Endothelial cell of umbilical vein (primary cell): ENCODE data around the gene JAG2. TPM values are rescaled to one million over a fixed set of nuclear protein-coding genes. Genes with fewer than 3 reads are reported as not detected.

Experiments used
- BruUV-seq: library from RNA; stranded (reverse); fragments of 400-500 nt; replicated peaks from 2 replicates; lab custom pipeline; 2021; lab: Mats Ljungman, UMichigan
- CTCF ChIA-PET: fragments of 300-600, 350-600 bp; sonication (Branson Sonifier 250); formaldehyde crosslinking; loops from one replicate; lab custom pipeline; 2021; ENCODE audit warnings: antibody characterized with exemption, inconsistent platforms; lab: Charles Lee
- POLR2A ChIA-PET: fragments of 300-600, 350-600 bp; sonication (Branson Sonifier 250); formaldehyde crosslinking; loops from one replicate; lab custom pipeline; 2021; ENCODE audit warnings: antibody characterized with exemption, inconsistent platforms; lab: Charles Lee
- DNase-seq: peaks from one replicate; pipeline ENCODE4 v3.0.0-alpha.2; 2011; ENCODE audit warnings: low read depth, low spot score
- FAIRE-seq: peaks from 2 replicates; lab custom pipeline; 2011; peaks lifted over from hg19 to GRCh38; lab: Jason Lieb, UNC
- H2AFZ ChIP-seq: 2 replicates; pipeline ENCODE4 v1.6.0; 2012; ENCODE audit warnings: low read depth, low read length, control low read depth, inconsistent platforms
- H3K27ac ChIP-seq: 2 replicates; pipeline ENCODE4 v1.5.1; 2011; ENCODE audit warnings: low read depth, mild to moderate bottlenecking, control low read depth, low read length, moderate library complexity; ENCODE audit not compliant: insufficient read depth
- H3K27me3 ChIP-seq, 2 experiments: 2 replicates each; pipeline versions ENCODE4 v1.6.0 to v1.6.1; 2011; ENCODE audit warnings: low read length in 2 of 2, mixed read lengths in 1 of 2; ENCODE audit not compliant: control insufficient read depth in 2 of 2, insufficient read depth in 2 of 2
- H3K36me3 ChIP-seq, 2 experiments: 2 replicates in 1 of 2; 3 replicates in 1 of 2; pipeline ENCODE4 v1.5.1; 2011; ENCODE audit warnings: low read length in 2 of 2, mild to moderate bottlenecking in 1 of 2, moderate library complexity in 1 of 2; ENCODE audit not compliant: control insufficient read depth in 2 of 2, insufficient read depth in 2 of 2; ENCODE audit errors: extremely low read depth in 1 of 2
- H3K4me1 ChIP-seq: 3 replicates; pipeline ENCODE4 v1.5.1; 2011; ENCODE audit warnings: mild to moderate bottlenecking, low read length; ENCODE audit not compliant: control insufficient read depth, insufficient read depth; ENCODE audit errors: extremely low read depth
- H3K4me2 ChIP-seq: 2 replicates; pipeline ENCODE4 v1.6.1; 2011; ENCODE audit warnings: low read length, control low read depth, mixed read lengths; ENCODE audit not compliant: insufficient read depth
- H3K4me3 ChIP-seq, 3 experiments: fragments of 200-600 bp in 1 of 3; sonication (generic), shearing (Covaris generic) in 1 of 3; replicated peaks in 1 of 3; 2 replicates each; pipeline ENCODE4 v1.5.1; 2011 to 2016; ENCODE audit warnings: control low read depth in 3 of 3, low read length in 3 of 3, mild to moderate bottlenecking in 2 of 3, inconsistent platforms in 1 of 3, low read depth in 1 of 3, moderate library complexity in 1 of 3; ENCODE audit not compliant: insufficient read depth in 1 of 3
- H3K79me2 ChIP-seq: 2 replicates; pipeline ENCODE4 v1.6.0; 2012; ENCODE audit warnings: low read length, inconsistent platforms; ENCODE audit not compliant: control insufficient read depth, insufficient read depth
- H3K9ac ChIP-seq: replicated peaks from 2 replicates; pipeline ENCODE3; 2011; ENCODE audit warnings: low read length, control low read depth; ENCODE audit not compliant: insufficient read depth; ENCODE audit errors: extremely low read depth
- H3K9me1 ChIP-seq: replicated peaks from 3 replicates; pipeline ENCODE4 v1.6.0; 2011; ENCODE audit warnings: mild to moderate bottlenecking, low read length; ENCODE audit not compliant: control insufficient read depth, insufficient read depth; ENCODE audit errors: extremely low read depth
- H3K9me3 ChIP-seq: replicated peaks from 2 replicates; pipeline ENCODE4 v1.5.1; 2012; ENCODE audit warnings: low read length, inconsistent platforms; ENCODE audit not compliant: control insufficient read depth, insufficient read depth
- H4K20me1 ChIP-seq: replicated peaks from 2 replicates; pipeline ENCODE3; 2011; ENCODE audit warnings: mild to moderate bottlenecking, low read length; ENCODE audit not compliant: control insufficient read depth, insufficient read depth; ENCODE audit errors: extremely low read depth
- EZH2 ChIP-seq: IDR thresholded peaks from 2 replicates; pipeline ENCODE4 v1.6.1; 2012; ENCODE audit warnings: borderline replicate concordance, low read depth, mild to moderate bottlenecking, moderate library complexity, low read length, inconsistent platforms; ENCODE audit not compliant: severe bottlenecking
- FOS ChIP-seq: IDR thresholded peaks from 2 replicates; pipeline ENCODE4 v1.6.1; 2011; ENCODE audit warnings: mild to moderate bottlenecking, low read length, moderate library complexity, borderline replicate concordance; ENCODE audit not compliant: insufficient read depth
- GATA2 ChIP-seq: IDR thresholded peaks from 2 replicates; pipeline ENCODE4 v1.7.0; 2011; ENCODE audit warnings: low read depth, mild to moderate bottlenecking, moderate library complexity, mixed read lengths, low read length; ENCODE audit not compliant: insufficient read length, insufficient read depth
- JUN ChIP-seq: IDR thresholded peaks from 2 replicates; pipeline ENCODE4 v1.6.1; 2011; ENCODE audit warnings: borderline replicate concordance, low read depth; ENCODE audit not compliant: insufficient read length, insufficient read depth
- MYC ChIP-seq: IDR thresholded peaks from one replicate; pipeline ENCODE4 v1.6.1; 2011; ENCODE audit warnings: mild to moderate bottlenecking, low read depth, low read length
- POLR2A ChIP-seq: IDR thresholded peaks from 2 replicates; pipeline ENCODE4 v1.6.1; 2012; ENCODE audit warnings: low read depth, mild to moderate bottlenecking, control low read depth, low read length
- POLR2AphosphoS5 ChIP-seq: IDR thresholded peaks from 2 replicates; pipeline ENCODE4 v1.6.1; 2012; ENCODE audit warnings: low read depth, mild to moderate bottlenecking, control low read depth, low read length, moderate library complexity; ENCODE audit not compliant: insufficient read depth
- dilution Hi-C: fragments of 300-500 bp; cut with MboI; formaldehyde crosslinking; loops from one replicate; pipeline ENCODE4 v1.15.0; 2019; ENCODE audit warnings: low sequenced_read_pairs; ENCODE audit not compliant: extremely low pct_ligation_motif_present
- intact Hi-C: fragments of 100-400 bp; cut with micrococcal nuclease; formaldehyde crosslinking; loops from one replicate; pipeline ENCODE4 v1.10.0; 2022
- polyA plus RNA-seq, 4 experiments: library from polyadenylated mRNA; depleted of rRNA in 3 of 4; stranded (reverse) in 3 of 4; unstranded in 1 of 4; fragments of >200 nt; gene quantifications; 2 replicates each; pipeline versions ENCODE4 v1.2.1 to v1.2.3, GENCODE V29; 2011 to 2012; ENCODE audit warnings: missing spikeins in 1 of 4
- total RNA-seq: library from RNA; stranded (reverse); gene quantifications from 2 replicates; pipeline ENCODE4 v1.2.3, GENCODE V29; 2021
- TF ChIP-seq, protein P1 (sequence below), 2 donors: IDR thresholded peaks; 1 replicate in 1 of 2; 2 replicates in 1 of 2; pipeline ENCODE4 v1.5.1; 2011; ENCODE audit warnings: low read length in 2 of 2, mild to moderate bottlenecking in 2 of 2, moderate library complexity in 2 of 2, control low read depth in 1 of 2, inconsistent platforms in 1 of 2, low read depth in 1 of 2; ENCODE audit not compliant: insufficient read depth in 1 of 2; ENCODE audit errors: extremely low read depth in 1 of 2
- TF ChIP-seq, protein P2 (sequence below): IDR thresholded peaks from 2 replicates; pipeline ENCODE4 v1.6.1; 2011; ENCODE audit not compliant: insufficient read depth, insufficient read length

JAG2 gene
- total and polyA plus RNA-seq, 2 donors (not counting 3 experiments of a cell fraction or from before 2014, with no cell fraction given) = 105 to 128 TPM

DNA sequence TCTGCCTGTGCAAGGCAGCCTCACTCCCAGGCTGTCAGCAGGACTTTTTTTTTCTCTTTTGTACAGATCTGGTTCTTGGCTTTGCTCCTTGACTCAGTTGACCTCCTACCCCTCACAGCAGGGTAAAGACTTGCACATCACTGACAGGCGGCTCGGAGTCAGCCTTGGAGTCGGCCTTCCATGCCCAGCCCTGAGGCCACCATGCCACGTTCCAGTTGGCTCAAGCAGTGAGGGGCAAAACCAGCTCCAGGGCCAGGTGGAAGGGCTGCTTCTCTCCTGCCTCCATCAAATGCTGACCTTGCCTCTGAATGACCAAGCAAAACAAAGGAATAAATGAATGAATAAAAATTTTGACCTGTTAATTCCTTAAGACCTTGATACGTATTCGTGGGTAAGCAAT, 27.6 kb downstream of the JAG2 start:
- dilution Hi-C loops (no loop called here), intact Hi-C loops (no loop called here)
- Histone ChIP-seq H3K9me3 (no peaks in the 10 kb centered on the region), H2AFZ (no peak overlapping the region), H3K4me2 (no peak overlapping the region), H3K4me3 (no peak overlapping the region), H3K79me2 (no peaks in the 10 kb centered on the region), H3K9me1 (no peaks in the 10 kb centered on the region), H3K36me3 (peaks cover 7 to 27% of the 10 kb centered on the region in 2 experiments), H3K4me1 (no peaks in the 10 kb centered on the region), H4K20me1 (no peaks in the 10 kb centered on the region), H3K9ac (no peak overlapping the region), H3K27me3 (no peaks in the 10 kb centered on the region), H3K27ac (no peak overlapping the region)
- CTCF ChIA-PET = interaction anchor here (1.2 kb wide), 1 partner anchor 211 kb away, joined by 3 read pairs; no protein-coding TSS in a partner anchor
- TF ChIP-seq, protein P1, sequence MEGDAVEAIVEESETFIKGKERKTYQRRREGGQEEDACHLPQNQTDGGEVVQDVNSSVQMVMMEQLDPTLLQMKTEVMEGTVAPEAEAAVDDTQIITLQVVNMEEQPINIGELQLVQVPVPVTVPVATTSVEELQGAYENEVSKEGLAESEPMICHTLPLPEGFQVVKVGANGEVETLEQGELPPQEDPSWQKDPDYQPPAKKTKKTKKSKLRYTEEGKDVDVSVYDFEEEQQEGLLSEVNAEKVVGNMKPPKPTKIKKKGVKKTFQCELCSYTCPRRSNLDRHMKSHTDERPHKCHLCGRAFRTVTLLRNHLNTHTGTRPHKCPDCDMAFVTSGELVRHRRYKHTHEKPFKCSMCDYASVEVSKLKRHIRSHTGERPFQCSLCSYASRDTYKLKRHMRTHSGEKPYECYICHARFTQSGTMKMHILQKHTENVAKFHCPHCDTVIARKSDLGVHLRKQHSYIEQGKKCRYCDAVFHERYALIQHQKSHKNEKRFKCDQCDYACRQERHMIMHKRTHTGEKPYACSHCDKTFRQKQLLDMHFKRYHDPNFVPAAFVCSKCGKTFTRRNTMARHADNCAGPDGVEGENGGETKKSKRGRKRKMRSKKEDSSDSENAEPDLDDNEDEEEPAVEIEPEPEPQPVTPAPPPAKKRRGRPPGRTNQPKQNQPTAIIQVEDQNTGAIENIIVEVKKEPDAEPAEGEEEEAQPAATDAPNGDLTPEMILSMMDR (IDR thresholded peaks at IDR 0.05; ENCODE audit: extremely low read depth in 1 of 2, insufficient read depth in 1 of 2, low read depth in 1 of 2, low read length in 2 of 2) = no peak
- TF ChIP-seq JUN (no peak), FOS (no peak), POLR2AphosphoS5 (no peak), GATA2 (no peak), MYC (no peak), EZH2 (no peak), POLR2A (no peak)
- TF ChIP-seq, protein P2, sequence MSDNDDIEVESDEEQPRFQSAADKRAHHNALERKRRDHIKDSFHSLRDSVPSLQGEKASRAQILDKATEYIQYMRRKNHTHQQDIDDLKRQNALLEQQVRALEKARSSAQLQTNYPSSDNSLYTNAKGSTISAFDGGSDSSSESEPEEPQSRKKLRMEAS = no peak
- no TSS peak for BruUV-seq
- POLR2A ChIA-PET = no interaction called here
- FAIRE-seq (no peak), DNase-seq (no peak)
